HL-60/S4 treated with phorbol 12-myristate 13-acetate at 8.2 ng/mL for 4 days and 3 days (cell line): ENCODE results near the gene SULT1A2.
"Not testable (repeated sequence)": the region's sequence is repeated elsewhere in the genome, so short reads cannot be mapped to it uniquely, and the experiment has no call there.

Source experiments
- in situ Hi-C: fragments of 300-500 bp; cut with MboI; formaldehyde crosslinking; loops from 2 replicates; pipeline ENCODE4 v1.15.0; 2022; ENCODE audit warnings: low sequenced_read_pairs

Gene SULT1A2

DNA sequence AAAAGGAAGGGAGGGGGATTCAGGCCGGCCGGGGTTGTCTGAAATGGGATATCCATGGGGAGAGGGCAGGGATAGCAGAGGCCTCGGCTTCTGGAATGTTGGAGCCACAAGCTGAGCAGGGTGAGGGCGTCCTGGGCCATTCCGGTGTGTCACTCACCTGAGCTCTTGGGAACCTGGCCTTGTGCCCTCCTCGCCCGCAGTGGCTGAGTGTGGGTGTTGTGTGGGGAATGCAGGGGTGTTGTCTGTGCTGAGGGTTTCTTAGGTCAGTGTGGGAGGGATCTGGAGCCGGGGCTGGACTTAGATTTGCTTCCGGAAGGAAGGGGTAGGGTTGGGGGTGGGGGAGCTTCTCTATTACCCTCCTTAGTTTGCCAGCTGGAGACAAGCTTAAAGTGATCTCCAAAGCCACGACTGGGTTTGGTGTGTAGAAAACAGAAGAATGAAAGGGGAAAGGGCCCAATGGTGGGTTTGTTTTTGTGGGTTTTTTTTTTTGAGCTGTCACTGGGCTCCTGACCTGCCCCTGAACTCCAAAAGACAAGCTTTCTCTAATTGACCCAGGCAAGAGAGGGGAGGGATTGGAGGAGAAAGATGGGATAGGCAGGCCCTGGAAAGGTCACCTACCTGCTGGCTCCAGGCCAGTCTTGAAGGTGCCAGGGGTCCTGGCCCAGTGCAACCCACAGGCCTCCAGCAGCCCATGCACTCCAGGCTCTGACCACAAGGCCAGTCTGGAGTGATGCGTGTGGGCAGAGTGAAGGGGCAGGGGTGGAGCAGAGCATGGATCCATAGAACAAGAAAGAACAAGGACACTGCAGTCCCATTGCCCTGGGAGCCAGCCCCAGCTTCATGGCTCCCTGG, at the start of gene SULT1A2:
Gene SULT1A2, minus strand, starts transcription at position 211 of the 852 bp plus-strand sequence. CDS start 1,120 bp downstream, outside the sequence.
- in situ Hi-C loops = loop anchor here (25.0 kb wide), 1 partner anchor 310 kb away; the partner anchor contains the start of gene SBK1

DNA sequence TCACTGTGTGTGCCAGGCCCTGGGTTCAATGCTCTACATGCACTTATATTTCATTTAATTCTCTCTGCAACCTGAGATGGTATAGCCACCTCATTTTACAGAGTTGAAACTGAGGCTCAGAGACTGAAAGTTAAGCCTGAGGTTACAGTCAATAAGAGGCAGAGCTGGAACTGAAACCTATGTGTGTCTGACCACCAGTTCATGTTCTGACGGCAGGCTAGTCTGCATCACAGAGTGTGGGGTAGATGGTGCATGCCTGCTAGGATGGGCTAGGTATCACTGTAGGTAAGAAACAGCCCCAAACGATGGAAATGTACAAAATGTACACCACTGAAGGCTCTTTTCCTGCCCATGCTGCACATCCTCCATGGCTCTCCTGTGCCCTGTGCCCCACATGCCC, 43.1 kb upstream of the SULT1A2 start:
- in situ Hi-C loops = not testable (repeated sequence)

DNA sequence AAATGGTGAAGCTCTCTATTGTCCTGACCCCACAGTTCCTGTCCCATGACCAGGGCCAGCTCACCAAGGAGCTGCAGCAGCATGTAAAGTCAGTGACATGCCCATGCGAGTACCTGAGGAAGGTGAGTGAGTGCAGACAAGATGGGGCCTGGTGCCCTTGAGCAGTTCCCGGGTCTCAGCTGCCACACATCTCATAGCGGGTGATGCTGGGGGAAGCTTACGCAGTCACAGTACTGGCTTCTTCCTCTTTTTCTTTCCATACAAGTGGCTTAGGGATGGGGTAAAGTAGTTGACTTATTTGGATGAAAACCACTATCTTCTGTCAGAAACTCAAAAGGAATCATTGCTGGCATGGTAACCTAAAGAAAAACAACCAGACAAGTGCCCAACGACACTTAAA, 41.5 kb upstream of the SULT1A2 start:
- in situ Hi-C loops = not testable (repeated sequence)

DNA sequence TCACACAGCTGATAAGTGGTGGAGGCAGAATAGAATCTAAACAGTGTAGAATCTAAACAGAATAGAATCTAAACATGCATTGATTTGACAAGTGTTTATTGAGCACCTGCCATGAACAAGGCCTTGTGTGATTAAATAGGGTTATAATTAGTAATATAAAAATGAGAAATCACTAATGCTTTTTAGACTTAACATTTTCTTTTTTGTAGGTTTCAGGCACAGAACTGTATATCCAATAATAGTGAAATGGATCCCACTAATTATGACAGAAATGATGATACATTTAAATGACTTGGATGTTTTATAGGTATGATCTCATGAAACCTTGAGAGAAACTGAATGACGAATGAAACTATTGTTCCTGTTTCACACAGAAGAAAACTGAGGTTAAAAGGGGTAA, 40.9 kb upstream of the SULT1A2 start, which contains the start of gene NPIPB8:
Gene NPIPB8, plus strand, starts transcription at position 301 of the 400 bp plus-strand sequence. CDS start 296 bp downstream, outside the sequence.
- in situ Hi-C loops = not testable (repeated sequence)

DNA sequence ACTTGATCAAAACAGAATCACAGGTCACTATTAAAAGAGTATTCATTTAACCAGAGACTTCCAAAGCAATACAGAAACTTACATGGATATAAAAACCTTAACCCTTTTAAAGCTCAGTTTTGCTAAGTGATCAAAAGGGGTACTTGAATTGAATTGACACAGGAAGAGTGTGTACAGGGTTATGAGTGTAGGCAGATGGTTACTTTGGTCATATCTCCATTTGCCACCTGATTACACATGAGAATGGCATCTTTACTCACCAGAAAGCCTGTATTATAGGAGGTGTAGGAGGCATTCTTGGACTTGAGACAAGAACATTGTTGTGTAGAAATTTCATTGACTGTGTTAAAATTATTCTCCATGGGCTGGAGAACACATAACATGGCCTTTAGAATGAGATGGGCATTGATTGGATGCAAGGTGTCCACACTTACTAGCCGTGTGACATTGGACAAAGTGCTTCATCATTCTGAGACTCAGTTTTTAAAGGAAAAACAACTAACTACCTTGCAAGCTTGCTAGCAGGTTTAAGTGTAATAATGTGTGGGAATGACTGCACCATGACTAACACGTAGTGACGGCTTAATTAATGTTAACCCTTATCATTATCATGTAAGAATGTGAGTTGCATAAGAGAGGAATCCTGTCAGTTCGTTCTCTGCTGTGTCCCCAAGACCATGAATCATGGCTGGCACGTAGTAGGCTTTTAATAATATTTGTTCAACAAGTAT, 39.4 kb upstream of the SULT1A2 start:
- in situ Hi-C loops = not testable (repeated sequence)

DNA sequence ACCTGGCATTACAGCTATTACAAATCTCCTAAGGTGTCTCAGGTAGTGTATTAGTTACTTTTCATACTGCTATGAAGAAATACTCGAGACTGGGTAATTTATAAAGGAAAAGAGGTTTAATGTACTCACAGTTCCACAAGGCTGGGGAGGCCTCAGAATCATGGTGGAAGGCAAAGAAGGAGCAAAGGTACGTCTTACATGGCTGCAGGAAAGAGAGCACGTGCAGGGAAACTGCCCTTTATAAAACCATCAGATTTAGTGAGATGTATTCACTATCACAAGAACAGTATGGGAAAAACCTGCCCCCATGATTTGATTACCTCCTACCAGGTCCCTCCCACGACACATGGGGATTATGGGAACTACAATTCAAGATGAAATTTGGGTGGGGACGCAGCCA, 34.1 kb upstream of the SULT1A2 start:
- in situ Hi-C loops = not testable (repeated sequence)

DNA sequence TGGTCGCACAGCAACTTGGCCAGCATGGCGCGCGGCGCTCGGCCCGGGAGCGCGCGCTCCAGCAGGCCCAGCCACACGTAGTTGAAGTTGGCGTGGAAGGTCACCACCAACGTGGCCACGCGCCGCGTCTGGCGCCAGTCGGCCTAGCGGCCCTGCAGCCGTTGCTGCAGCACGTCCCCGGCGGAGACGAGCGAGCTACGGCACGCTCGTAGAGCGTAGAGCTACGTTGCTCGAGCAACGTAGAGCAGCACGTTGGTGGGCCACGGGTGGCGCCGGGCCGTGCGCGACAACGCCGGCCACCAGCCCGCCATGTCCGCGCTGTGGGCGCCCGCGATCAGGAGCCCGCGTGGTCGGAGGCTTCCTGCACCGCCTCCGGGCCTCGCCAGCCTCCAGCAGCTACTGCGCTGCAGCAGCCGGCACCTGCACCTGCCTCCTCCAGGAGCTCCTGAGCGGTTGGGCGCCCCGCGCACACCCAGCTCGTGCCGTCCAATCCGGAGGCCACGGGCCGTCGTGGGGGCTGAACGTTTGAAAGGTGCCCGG, 26.4 kb upstream of the SULT1A2 start:
- in situ Hi-C loops = no loop called here

DNA sequence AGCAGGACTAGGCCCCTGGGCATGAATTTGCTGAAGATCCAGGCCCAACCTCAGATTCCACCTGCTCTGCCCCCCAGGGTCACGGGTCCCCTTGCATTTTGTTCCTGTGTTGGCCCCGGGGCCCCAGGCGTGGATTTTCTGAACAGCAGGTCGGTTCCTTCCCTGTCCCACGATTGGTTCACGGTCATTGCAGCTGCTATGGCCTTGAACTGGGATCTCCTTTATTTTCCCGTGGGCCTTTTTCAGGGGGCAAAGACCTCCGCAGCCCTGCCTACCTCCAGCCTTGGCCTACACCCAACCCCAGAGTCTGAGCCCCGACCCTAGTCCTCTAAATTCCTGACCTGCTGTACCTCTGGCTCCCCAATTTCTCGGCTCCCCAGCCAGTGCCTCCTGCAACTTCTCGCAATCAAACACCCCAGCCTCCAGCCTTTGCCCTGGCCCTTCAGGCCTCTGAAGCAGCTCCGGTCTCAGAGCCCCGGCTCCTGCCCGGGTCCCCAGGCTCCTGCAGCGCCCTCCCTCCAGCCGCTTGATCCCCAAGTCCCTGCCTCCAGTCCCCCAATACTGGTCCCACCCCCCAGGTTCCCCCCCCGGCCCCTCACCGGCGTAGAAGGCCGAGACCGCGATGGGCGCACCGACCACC, 25.8 kb upstream of the SULT1A2 start:
- in situ Hi-C loops = not testable (repeated sequence)

DNA sequence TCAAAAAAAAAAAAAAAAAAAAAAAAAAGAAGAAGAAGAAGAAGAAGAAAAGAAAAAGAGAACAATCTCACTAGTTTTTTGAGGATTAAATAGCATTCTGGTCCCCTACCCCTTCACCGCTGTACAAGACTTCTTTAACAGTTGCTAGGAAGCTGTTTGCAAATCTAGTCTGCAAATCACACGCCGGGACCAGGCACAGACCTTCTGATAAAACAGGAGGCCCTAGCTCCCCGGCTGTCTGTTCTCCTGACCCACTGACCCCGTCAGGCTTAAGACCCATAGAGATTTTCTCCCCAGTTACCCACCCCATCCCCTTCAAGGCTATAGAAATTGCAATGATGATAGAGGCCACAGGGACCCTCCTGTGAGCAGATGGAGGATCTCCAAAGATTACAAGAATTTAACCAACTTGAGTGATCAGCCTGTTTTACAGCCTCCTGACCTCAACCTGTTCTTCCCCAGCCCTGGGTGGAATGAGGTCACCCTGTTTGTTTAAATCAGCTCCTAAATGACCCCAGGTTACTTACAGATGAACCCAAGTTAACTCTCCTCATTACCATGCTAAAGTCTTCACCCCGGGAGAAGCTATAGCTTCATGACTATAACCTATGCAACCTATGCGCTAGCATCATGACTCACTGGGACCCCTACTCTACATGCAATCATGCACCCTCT, 24.8 kb upstream of the SULT1A2 start:
- in situ Hi-C loops = no loop called here

DNA sequence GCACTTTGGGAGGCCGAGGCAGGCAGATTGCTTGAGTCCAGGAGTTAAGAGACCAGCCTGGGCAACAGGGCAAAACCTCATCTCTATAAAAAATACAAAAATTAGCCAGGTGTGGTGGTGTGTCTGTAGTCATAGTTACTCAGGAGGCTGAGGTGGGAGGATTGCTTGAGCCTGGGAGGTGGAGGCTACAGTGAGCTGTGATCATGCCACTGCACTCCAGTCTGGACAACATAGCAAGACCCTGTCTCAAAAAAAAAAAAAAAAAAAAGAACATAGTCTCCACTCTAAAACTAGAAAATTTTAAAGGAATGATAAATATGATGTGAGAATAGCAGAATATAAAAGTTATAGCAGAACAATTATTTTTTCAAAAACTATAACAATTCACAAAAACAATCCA, 23.5 kb upstream of the SULT1A2 start:
- in situ Hi-C loops = not testable (repeated sequence)

DNA sequence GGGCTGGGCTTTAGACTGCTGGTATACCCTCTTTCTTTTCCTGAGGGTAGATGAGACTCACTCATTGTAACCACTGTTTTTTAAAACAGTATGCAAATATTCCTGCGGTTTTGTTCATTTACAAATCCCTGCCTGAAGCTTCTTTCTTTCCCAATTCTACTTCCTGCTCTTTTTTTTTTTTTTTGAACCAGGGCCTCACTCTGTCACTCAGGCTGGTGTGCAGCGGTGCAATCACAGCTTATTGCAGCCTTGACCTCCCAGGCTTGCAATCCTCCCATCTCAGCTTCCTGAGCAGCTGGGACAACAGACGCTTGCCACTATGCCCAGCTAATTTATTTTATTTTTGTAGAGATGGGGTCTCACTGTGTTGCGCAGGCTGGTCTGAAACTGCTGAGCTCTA, 21.0 kb upstream of the SULT1A2 start:
- in situ Hi-C loops = no loop called here

DNA sequence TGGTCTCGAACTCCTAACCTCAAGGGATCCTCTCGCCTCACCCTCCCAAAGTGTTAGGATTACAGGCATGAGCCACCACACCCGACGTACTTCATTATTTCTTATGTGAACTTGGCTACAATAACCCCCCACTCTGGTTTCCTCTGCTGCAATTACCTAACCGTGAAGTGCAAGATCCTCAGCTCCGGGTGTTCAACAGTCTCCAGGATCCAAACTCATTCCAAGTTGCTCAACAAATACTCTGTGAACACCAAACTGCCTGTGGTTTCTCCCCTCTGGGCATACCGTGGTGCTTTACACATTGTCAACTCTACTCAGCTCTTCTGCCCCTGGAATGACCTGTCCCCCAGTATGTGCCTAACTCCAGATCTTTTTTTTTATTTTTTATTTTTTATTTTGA, 19.8 kb upstream of the SULT1A2 start:
- in situ Hi-C loops = no loop called here

DNA sequence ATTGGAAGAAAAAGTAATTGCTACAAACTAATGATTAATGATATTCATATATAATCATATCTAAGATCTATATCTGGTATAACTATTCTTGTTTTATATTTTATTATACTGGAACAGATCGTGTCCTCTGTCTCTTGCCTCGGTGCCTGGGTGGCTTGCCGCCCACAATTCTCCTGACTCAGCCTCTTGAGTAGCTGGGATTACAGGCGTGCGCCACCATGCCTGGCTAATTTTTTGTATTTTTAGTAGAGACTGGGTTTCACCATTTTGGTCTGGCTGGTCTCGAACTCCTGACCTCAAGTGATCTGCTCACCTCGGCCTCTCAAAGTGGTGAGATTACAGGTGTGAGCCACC, 19.4 kb upstream of the SULT1A2 start:
- in situ Hi-C loops = not testable (repeated sequence)

DNA sequence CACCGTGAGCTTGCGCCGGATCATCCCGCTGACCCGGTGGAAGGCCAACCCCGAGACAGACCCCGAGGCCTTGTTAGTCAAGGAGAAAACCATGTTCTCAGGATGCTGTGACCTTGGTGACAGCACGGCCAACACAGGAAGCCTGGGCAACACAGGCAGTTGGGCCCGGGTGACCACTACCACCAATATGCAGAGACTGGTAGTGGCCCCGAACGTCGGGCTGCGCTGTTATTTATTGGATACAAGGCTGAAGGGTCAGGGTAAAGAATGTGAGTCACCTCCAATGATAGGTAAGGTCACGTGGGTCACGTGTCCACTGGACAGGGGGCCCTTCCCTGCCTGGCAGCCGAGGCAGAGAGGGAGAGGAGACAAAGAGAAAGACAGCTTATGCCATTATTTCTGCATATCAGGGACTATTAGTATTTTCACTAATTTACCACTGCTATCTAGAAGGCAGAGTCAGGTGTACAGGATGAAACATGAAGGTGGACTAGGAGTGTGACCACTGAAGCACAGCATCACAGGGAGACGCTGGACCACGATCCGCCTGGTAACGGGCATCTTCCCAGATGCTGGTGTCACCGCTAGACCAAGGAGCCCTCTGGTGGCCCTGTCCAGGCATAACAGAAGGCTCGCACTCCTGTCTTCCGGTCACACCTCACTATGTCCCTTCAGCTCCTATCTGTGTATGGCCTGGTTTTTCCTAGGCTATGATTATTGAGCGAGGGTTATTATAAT, 18.8 kb upstream of the SULT1A2 start:
- in situ Hi-C loops = not testable (repeated sequence)

DNA sequence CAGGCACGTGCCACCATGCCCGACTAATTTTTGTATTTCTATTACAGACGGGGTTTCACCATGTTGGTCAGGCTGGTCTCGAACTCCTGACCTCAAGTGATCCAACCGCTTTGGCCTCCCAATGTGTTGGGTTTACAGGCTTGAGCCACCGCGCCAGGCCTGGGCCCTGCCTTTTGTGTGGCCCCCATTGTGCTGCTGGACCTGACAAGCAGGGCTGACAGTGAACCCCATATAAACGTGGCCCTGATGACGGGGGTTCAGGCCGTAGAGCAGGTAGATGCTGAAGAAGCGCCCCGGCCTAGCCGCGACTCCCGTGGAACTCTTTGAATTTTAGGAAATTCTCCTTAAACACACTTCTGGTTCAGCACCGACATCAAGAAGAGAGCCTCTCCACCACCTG, 17.7 kb upstream of the SULT1A2 start:
- in situ Hi-C loops = not testable (repeated sequence)

DNA sequence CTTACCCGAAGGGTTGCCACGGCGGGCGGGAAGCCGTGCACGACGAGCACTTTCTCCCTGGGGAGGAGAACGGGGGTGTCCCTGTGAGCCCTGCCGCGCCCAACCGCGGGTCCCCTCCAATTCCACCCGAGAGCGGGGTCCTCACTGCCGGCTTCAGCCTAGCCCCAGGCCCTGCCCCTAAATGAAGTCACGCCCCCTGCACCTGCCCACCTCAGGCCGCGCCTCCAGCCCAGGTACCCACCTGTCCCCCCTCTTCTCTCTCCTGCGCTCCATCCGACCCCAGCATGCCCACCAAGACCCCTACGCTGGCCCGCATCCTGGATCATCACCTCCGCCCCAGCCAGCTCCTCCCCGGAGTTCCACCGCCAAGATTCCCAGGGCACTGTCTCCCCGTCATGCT, 17.1 kb upstream of the SULT1A2 start:
- in situ Hi-C loops = not testable (repeated sequence)

DNA sequence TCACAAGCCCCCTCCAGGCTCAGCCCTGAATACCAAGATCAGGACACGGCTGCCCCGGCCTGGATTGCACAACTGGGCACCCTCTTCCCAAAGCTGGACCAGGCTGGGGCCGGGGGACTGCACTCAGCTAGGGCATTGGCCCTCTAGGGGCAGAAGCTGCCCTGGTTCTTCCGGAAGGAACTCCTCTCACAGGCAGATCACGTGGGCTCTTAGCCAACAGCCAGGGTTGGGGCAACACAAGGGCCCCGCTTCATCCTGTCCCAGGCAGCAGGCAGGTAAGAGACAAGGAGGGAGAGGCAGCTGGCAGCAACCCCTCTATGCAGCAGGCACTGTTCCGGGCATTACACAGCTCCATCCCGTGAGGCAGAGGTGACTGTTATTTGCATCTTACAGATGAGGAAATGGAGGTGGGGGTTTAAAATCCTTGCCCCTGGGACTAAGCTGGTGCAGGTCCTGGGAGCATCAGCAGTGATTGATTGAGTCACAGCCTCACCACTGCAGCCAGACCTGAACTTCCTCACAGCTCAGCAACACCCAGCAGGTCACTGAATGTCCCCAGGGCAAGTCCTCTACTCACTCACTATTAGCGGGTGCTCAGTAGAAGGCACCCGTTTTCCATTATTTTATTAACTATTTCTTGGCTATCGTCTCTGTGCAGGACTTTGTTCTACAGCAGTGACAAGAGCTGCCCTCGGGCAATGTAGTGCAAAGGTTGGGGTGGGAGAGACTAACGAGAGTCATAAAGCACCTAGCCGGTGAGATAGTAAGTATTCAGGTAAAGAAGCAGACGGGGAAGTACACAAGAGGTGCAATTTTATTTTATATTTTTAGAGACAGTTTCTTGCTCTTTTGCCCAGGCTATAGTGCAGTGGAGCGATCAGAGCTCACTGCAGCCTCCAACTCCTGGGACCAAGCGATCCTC, 15.8 kb upstream of the SULT1A2 start:
- in situ Hi-C loops = not testable (repeated sequence)

DNA sequence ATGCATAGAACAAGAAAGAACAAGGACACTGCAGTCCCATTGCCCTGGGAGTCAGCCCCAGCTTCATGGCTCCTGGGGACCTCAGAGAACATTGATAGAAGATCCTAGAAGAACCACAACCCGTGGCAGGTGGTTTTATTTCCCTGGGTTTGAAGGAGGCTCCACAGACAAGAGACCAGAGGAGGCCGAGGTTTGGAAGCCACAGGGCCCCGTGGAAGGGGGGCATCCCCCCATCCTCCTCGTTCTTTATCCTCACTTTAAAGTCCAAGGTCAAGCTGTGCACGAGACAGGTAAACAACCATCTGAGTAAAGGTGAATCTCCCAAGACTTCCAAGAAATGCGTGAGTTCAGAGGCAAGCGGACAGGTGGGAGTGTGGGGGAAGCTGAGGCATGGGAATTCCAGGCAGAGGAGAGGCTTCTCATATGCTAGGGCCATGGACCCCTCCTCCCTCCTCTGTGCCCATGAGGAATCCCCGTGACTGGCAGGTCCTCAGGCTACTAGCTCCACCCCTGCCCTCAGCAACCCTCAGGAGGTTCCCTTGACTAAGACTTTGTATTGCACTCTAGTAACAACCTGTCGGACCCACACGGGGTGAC, 13.8 kb upstream of the SULT1A2 start:
- in situ Hi-C loops = no loop called here
